ENCODE results near the gene NPVF. TPM values are rescaled to one million over a fixed set of nuclear protein-coding genes. Genes with fewer than 3 reads are reported as not detected.

The NPVF gene
- total RNA-seq, 4 donors from 2014 or later = not detected

- Histone ChIP-seq H3K36me3 (no peaks in the 10 kb centered on the region), H3K27ac (no peak overlapping the region), H3K4me1 (no peaks in the 10 kb centered on the region), H3K4me3 (replicated peaks in 1 of 3) (no peak overlapping the region), H3K27me3 (no peaks in the 10 kb centered on the region), H3K9me3 (no peaks in the 10 kb centered on the region)
- no peak for DNase-seq
- WGBS, 2 donors = 63 to 69% methylated on average over 3 of the region's 3 CpGs
- intact Hi-C loops (cut with DNase I) = no loop called here
- no peak for TF ChIP-seq POLR2A (IDR thresholded peaks at IDR 0.05)
- TF ChIP-seq, protein P1, sequence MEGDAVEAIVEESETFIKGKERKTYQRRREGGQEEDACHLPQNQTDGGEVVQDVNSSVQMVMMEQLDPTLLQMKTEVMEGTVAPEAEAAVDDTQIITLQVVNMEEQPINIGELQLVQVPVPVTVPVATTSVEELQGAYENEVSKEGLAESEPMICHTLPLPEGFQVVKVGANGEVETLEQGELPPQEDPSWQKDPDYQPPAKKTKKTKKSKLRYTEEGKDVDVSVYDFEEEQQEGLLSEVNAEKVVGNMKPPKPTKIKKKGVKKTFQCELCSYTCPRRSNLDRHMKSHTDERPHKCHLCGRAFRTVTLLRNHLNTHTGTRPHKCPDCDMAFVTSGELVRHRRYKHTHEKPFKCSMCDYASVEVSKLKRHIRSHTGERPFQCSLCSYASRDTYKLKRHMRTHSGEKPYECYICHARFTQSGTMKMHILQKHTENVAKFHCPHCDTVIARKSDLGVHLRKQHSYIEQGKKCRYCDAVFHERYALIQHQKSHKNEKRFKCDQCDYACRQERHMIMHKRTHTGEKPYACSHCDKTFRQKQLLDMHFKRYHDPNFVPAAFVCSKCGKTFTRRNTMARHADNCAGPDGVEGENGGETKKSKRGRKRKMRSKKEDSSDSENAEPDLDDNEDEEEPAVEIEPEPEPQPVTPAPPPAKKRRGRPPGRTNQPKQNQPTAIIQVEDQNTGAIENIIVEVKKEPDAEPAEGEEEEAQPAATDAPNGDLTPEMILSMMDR (IDR thresholded peaks at IDR 0.05) = no peak
Observed at GRCh38 chr7:25244254-25245033, 16.2 kb upstream of the NPVF start.

DNA sequence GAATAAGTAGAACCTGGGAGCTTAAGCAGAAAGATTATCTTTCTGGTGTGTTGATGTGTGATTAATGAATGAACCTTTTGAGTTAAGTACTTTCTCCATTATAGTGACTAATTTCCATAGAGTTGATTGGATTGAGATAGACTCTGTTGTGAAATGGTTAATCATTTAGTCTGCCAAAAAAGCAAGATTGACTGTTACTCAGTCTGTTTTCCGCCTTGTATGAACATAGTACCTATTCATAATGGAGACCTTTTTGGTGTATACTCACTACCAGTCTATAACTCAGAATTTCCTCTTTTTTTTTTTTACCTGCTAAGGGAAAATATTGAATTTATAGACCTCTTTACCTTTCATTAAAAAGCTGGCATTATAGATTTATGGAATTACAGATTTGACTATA, 14.4 kb upstream of the NPVF start:
- Histone ChIP-seq H3K27ac (no peak overlapping the region), H3K36me3 (no peaks in the 10 kb centered on the region), H3K4me1 (no peaks in the 10 kb centered on the region), H3K27me3 (no peaks in the 10 kb centered on the region), H3K9me3 (no peaks in the 10 kb centered on the region), H3K4me3 (replicated peaks in 1 of 3) (no peak overlapping the region)
- TF ChIP-seq, protein P1 (IDR thresholded peaks at IDR 0.05) = no peak
- no peak for TF ChIP-seq POLR2A (IDR thresholded peaks at IDR 0.05)
- DNase-seq = no peak
- whole genome bisulfite sequencing, 2 donors = 88 to 90% methylated on average over 1 of the region's 1 CpG
- intact Hi-C loops (cut with DNase I) = no loop called here

GRCh38 chr7:25240896-25241295, 12.6 kb upstream of the NPVF start:
- Histone ChIP-seq H3K9me3 (no peaks in the 10 kb centered on the region), H3K4me1 (no peaks in the 10 kb centered on the region), H3K27ac (no peak overlapping the region), H3K36me3 (no peaks in the 10 kb centered on the region), H3K27me3 (no peaks in the 10 kb centered on the region), H3K4me3 (replicated peaks in 1 of 3) (no peak overlapping the region)
- no peak for TF ChIP-seq POLR2A (IDR thresholded peaks at IDR 0.05)
- TF ChIP-seq, protein P1 (IDR thresholded peaks at IDR 0.05) = no peak
- intact Hi-C loops (cut with DNase I) = no loop called here
- DNase-seq = no peak

- 72 to 78% methylated on average over 10 of the region's 10 CpGs for WGBS, 2 donors
- intact Hi-C loops (cut with DNase I) = no loop called here
- TF ChIP-seq POLR2A (IDR thresholded peaks at IDR 0.05) = no peak
- TF ChIP-seq, protein P1 (IDR thresholded peaks at IDR 0.05) = no peak
- Histone ChIP-seq H3K36me3 (no peaks in the 10 kb centered on the region), H3K27ac (no peak overlapping the region), H3K4me1 (no peaks in the 10 kb centered on the region), H3K4me3 (replicated peaks in 1 of 3) (no peak overlapping the region), H3K9me3 (no peaks in the 10 kb centered on the region), H3K27me3 (no peaks in the 10 kb centered on the region)
- peak in 1 of 2 donors; percentile 2 for DNase-seq
Observed at GRCh38 chr7:25240340-25240739, 12.1 kb upstream of the NPVF start.

- Histone ChIP-seq H3K4me1 (no peaks in the 10 kb centered on the region), H3K27me3 (no peaks in the 10 kb centered on the region), H3K27ac (no peak overlapping the region), H3K36me3 (no peaks in the 10 kb centered on the region), H3K9me3 (no peaks in the 10 kb centered on the region), H3K4me3 (replicated peaks in 1 of 3) (no peak overlapping the region)
- no peak for DNase-seq
- WGBS, 2 donors = 73 to 81% methylated on average over 3 of the region's 3 CpGs
- no peak for TF ChIP-seq POLR2A (IDR thresholded peaks at IDR 0.05)
- intact Hi-C loops (cut with DNase I) = no loop called here
Observed at GRCh38 chr7:25239888-25240287, 11.6 kb upstream of the NPVF start.
